ENCODE data around the gene RARRES2. TPM values are rescaled to one million over a fixed set of nuclear protein-coding genes. Genes with fewer than 3 reads are reported as not detected.

Gene RARRES2
- total RNA-seq, 1 experiment from 2014 or later, result not detected

- Histone ChIP-seq H3K4me3 (no peak overlapping the region), H3K36me3 (no peaks in the 10 kb centered on the region), H3K27me3 (no peaks in the 10 kb centered on the region), H3K9me3 (no peaks in the 10 kb centered on the region)
- DNase-seq, result no peak
These were observed 15.8 kb upstream of the RARRES2 start for GRCh38 chr7:150357270-150357669.

- Histone ChIP-seq H3K36me3 (no peaks in the 10 kb centered on the region), H3K4me3 (no peak overlapping the region), H3K27me3 (no peaks in the 10 kb centered on the region), H3K9me3 (no peaks in the 10 kb centered on the region)
- DNase-seq, result no peak
These were observed 15.0 kb upstream of the RARRES2 start for GRCh38 chr7:150356265-150356897.

GRCh38 chr7:150355666-150356059 lies 14.2 kb upstream of the RARRES2 start:
- H3K36me3 ChIP-seq, result no peaks in the 10 kb centered on the region
- no peaks in the 10 kb centered on the region for H3K9me3 ChIP-seq
- H3K27me3 ChIP-seq, result no peaks in the 10 kb centered on the region

GRCh38 chr7:150351587-150352194 lies 10.3 kb upstream of the RARRES2 start:
- H3K4me3 ChIP-seq, result no peak overlapping the region
- no peak for DNase-seq
- H3K9me3 ChIP-seq, result no peaks in the 10 kb centered on the region
- H3K36me3 ChIP-seq, result no peaks in the 10 kb centered on the region
- no peaks in the 10 kb centered on the region for H3K27me3 ChIP-seq

More at GRCh38 chr7:150355666-150356059, 14.2 kb upstream of the RARRES2 start:
- no peak for DNase-seq
- no peak overlapping the region for H3K4me3 ChIP-seq

GRCh38 chr7:150346922-150347321 lies 5.5 kb upstream of the RARRES2 start:
- DNase-seq, result no peak

GRCh38 chr7:150345012-150345411 lies 3.6 kb upstream of the RARRES2 start:
- no peaks in the 10 kb centered on the region for H3K36me3 ChIP-seq
- no peak overlapping the region for H3K4me3 ChIP-seq
- peaks cover 3% of the 10 kb centered on the region; the same call in 1 of the 2 replicates for H3K9me3 ChIP-seq
- no peak for DNase-seq
- H3K27me3 ChIP-seq, result no peaks in the 10 kb centered on the region

More at GRCh38 chr7:150346922-150347321, 5.5 kb upstream of the RARRES2 start:
- Histone ChIP-seq H3K9me3 (peaks cover 3% of the 10 kb centered on the region; the same call in 1 of the 2 replicates), H3K4me3 (no peak overlapping the region), H3K27me3 (no peaks in the 10 kb centered on the region), H3K36me3 (no peaks in the 10 kb centered on the region)

- Histone ChIP-seq H3K36me3 (no peaks in the 10 kb centered on the region), H3K4me3 (no peak overlapping the region), H3K27me3 (no peaks in the 10 kb centered on the region), H3K9me3 (peaks cover 3% of the 10 kb centered on the region; the same call in 1 of the 2 replicates)
- DNase-seq, result no peak
These were observed 2.9 kb upstream of the RARRES2 start for GRCh38 chr7:150344299-150344698.

- H3K36me3 ChIP-seq, result no peaks in the 10 kb centered on the region
- no peak overlapping the region for H3K4me3 ChIP-seq
- no peak for DNase-seq
- H3K9me3 ChIP-seq, result peaks cover 3% of the 10 kb centered on the region; the same call in 1 of the 2 replicates
- no peaks in the 10 kb centered on the region for H3K27me3 ChIP-seq
These were observed 1.8 kb upstream of the RARRES2 start for GRCh38 chr7:150343225-150343624.

- H3K4me3 ChIP-seq, result no peak overlapping the region
- H3K27me3 ChIP-seq, result no peaks in the 10 kb centered on the region
- H3K36me3 ChIP-seq, result no peaks in the 10 kb centered on the region
- H3K9me3 ChIP-seq, result peaks cover 3% of the 10 kb centered on the region; the same call in 1 of the 2 replicates
- DNase-seq, result no peak
These were observed 636 bp upstream of the RARRES2 start for GRCh38 chr7:150342121-150342408.

- Histone ChIP-seq H3K27me3 (no peaks in the 10 kb centered on the region), H3K9me3 (peaks cover 3% of the 10 kb centered on the region; the same call in 1 of the 2 replicates), H3K36me3 (no peaks in the 10 kb centered on the region), H3K4me3 (no peak overlapping the region)
- no peak for DNase-seq
These were observed 560 bp downstream of the RARRES2 start for GRCh38 chr7:150340875-150341262.

- Histone ChIP-seq H3K9me3 (peaks cover 3% of the 10 kb centered on the region; the same call in 1 of the 2 replicates), H3K36me3 (no peaks in the 10 kb centered on the region), H3K27me3 (no peaks in the 10 kb centered on the region), H3K4me3 (no peak overlapping the region)
- no peak for DNase-seq
These were observed 1.2 kb downstream of the RARRES2 start for GRCh38 chr7:150340024-150340749.

GRCh38 chr7:150339409-150339809 lies 2.0 kb downstream of the RARRES2 start:
- Histone ChIP-seq H3K27me3 (no peaks in the 10 kb centered on the region), H3K36me3 (no peaks in the 10 kb centered on the region), H3K9me3 (peaks cover 3% of the 10 kb centered on the region; the same call in 1 of the 2 replicates), H3K4me3 (no peak overlapping the region)
- no peak for DNase-seq

GRCh38 chr7:150338166-150338829 lies 3.1 kb downstream of the RARRES2 start:
- Histone ChIP-seq H3K36me3 (no peaks in the 10 kb centered on the region), H3K27me3 (no peaks in the 10 kb centered on the region), H3K4me3 (no peak overlapping the region), H3K9me3 (no peaks in the 10 kb centered on the region)
- no peak for DNase-seq

GRCh38 chr7:150337659-150338081 lies 3.8 kb downstream of the RARRES2 start:
- H3K4me3 ChIP-seq, result no peak overlapping the region
- no peak for DNase-seq
- H3K9me3 ChIP-seq, result no peaks in the 10 kb centered on the region
- H3K36me3 ChIP-seq, result no peaks in the 10 kb centered on the region
- no peaks in the 10 kb centered on the region for H3K27me3 ChIP-seq

- H3K27me3 ChIP-seq, result no peaks in the 10 kb centered on the region
- no peak for DNase-seq
- no peaks in the 10 kb centered on the region for H3K36me3 ChIP-seq
These were observed 4.2 kb downstream of the RARRES2 start for GRCh38 chr7:150337179-150337578.

GRCh38 chr7:150336746-150337145 lies 4.7 kb downstream of the RARRES2 start:
- Histone ChIP-seq H3K36me3 (no peaks in the 10 kb centered on the region), H3K9me3 (no peaks in the 10 kb centered on the region), H3K4me3 (no peak overlapping the region), H3K27me3 (no peaks in the 10 kb centered on the region)
- DNase-seq, result no peak

More at GRCh38 chr7:150337179-150337578, 4.2 kb downstream of the RARRES2 start:
- H3K9me3 ChIP-seq, result no peaks in the 10 kb centered on the region
- no peak overlapping the region for H3K4me3 ChIP-seq

- no peak for DNase-seq
- Histone ChIP-seq H3K27me3 (no peaks in the 10 kb centered on the region), H3K36me3 (no peaks in the 10 kb centered on the region), H3K9me3 (no peaks in the 10 kb centered on the region), H3K4me3 (no peak overlapping the region)
These were observed 5.7 kb downstream of the RARRES2 start for GRCh38 chr7:150335774-150336112.
